Thymus (tissue), 11 donors: ENCODE results near the gene MT3. TPM values are rescaled to one million over a fixed set of nuclear protein-coding genes. Genes with fewer than 3 reads are reported as not detected.
"Not testable (repeated sequence)": the region's sequence is repeated elsewhere in the genome, so short reads cannot be mapped to it uniquely, and the experiment has no call there.

Experiments used
- DNase-seq, 9 donors: peaks; one replicate each; pipeline ENCODE4 v3.0.0-alpha.2; 2013; ENCODE audit warnings: low spot score in 9 of 9, low read depth in 6 of 9, missing footprints in 1 of 9
- H3K27ac ChIP-seq, 2 donors: one replicate each; pipeline ENCODE4 v1.5.1; 2013; ENCODE audit warnings: control low read depth in 1 of 2, low read depth in 1 of 2, low read length in 1 of 2, mild to moderate bottlenecking in 1 of 2, moderate library complexity in 1 of 2
- H3K27me3 ChIP-seq, 2 donors: one replicate each; pipeline ENCODE4 v1.5.1; 2013; ENCODE audit warnings: low read length in 1 of 2; ENCODE audit not compliant: control insufficient read depth in 2 of 2, insufficient read depth in 1 of 2
- H3K36me3 ChIP-seq, 2 donors: one replicate each; pipeline ENCODE4 v1.5.1; 2013; ENCODE audit warnings: low read length in 1 of 2, mild to moderate bottlenecking in 1 of 2, moderate library complexity in 1 of 2; ENCODE audit not compliant: control insufficient read depth in 2 of 2, insufficient read depth in 2 of 2
- H3K4me1 ChIP-seq, 2 donors: one replicate each; pipeline ENCODE4 v1.5.1; 2013; ENCODE audit warnings: low read length in 2 of 2; ENCODE audit not compliant: control insufficient read depth in 2 of 2, insufficient read depth in 2 of 2
- H3K4me3 ChIP-seq, 2 donors: one replicate each; pipeline ENCODE4 v1.5.1; 2013; ENCODE audit warnings: low read length in 2 of 2, control low read depth in 1 of 2, mild to moderate bottlenecking in 1 of 2
- H3K9me3 ChIP-seq, 2 donors: one replicate each; pipeline ENCODE4 v1.5.1; 2013; ENCODE audit warnings: low read length in 1 of 2, mild to moderate bottlenecking in 1 of 2; ENCODE audit not compliant: control insufficient read depth in 2 of 2, insufficient read depth in 1 of 2
- WGBS: extraction: QIAGEN DNeasy Blood & Tissue Kit; methylation state at CpG from one replicate; pipeline ENCODE4 v1.1.7; 2013; 5-methylcytosine and 5-hydroxymethylcytosine counted together
- polyA plus RNA-seq: library from polyadenylated mRNA; stranded (reverse); fragments of 200-250 nt; gene quantifications from one replicate; pipeline ENCODE4 v1.2.3, GENCODE V29; 2013
- total RNA-seq: library from RNA; stranded (reverse); fragments of 120-200 nt; gene quantifications from one replicate; pipeline ENCODE4 v1.2.4, GENCODE V29; 2013
- donor health status: healthy.

MT3 gene
- total and polyA plus RNA-seq, 2 donors: 2.5 to 13.1 TPM

DNA sequence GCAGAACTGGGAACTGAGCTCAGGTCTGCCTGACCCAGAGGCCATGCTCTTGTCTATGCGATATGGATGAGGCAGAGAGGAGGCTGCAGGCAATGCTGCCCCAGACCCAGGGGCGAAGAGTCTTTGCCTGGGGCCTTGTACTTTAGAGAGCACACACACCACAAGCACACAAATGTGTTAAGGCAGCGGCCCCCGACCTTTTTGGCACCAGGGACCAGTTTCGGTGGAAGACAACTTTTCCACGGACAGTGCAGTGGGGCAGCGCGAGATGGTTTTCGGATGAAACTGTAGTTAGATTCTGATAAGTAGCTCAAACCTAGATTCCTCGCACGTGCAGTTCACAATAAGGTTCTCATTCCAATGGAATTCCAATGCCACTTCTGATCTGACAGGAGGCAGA, 17.8 kb upstream of the MT3 start:
- 96% methylated on average over 11 of the region's 11 CpGs for WGBS
- Histone ChIP-seq H3K4me1 (no peaks in the 10 kb centered on the region), H3K4me3 (no peak overlapping the region), H3K9me3 (no peaks in the 10 kb centered on the region), H3K27me3 (peaks cover 2 to 4% of the 10 kb centered on the region in 2 donors), H3K36me3 (no peaks in the 10 kb centered on the region), H3K27ac (no peak overlapping the region)
- no peak for DNase-seq

DNA sequence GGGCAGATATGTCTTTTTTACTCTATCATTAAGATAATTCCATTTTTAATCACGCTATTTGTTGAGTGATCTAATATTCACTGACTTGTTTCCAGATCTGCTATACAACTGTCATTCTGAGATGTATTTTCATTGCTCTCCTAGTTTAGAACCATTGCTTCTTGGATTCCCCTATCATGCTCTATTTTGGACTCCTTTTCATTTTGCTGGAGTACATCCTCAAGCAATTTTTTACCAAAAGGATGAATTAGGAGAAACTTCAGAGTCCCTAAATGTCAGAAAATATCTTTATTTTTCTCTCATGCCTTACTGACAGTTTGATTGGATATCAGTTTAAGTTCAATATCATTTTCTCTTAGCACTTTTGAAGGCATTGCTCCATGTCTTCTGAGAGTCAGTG, 14.7 kb upstream of the MT3 start:
- Histone ChIP-seq H3K9me3 (no peaks in the 10 kb centered on the region), H3K27me3 (no peaks in the 10 kb centered on the region), H3K4me1 (peaks cover 0 to 3% of the 10 kb centered on the region in 2 donors), H3K36me3 (no peaks in the 10 kb centered on the region), H3K4me3 (no peak overlapping the region), H3K27ac (no peak overlapping the region)
- no peak for DNase-seq
- WGBS: 77% methylated on average over 1 of the region's 1 CpG

GRCh38 chr16:56576585-56577299, 12.6 kb upstream of the MT3 start:
- DNase-seq: peak; percentile 36 to 83 (median 59)

GRCh38 chr16:56577300-56577625, 12.1 kb upstream of the MT3 start:
- DNase-seq: no peak
- peaks cover 0 to 8% of the 10 kb centered on the region in 2 donors for H3K27me3 ChIP-seq
- H3K4me3 ChIP-seq: no peak overlapping the region
- 84% methylated on average over 4 of the region's 4 CpGs for WGBS
- no peak overlapping the region for H3K27ac ChIP-seq
- no peaks in the 10 kb centered on the region for H3K36me3 ChIP-seq
- H3K4me1 ChIP-seq: peaks cover 0 to 3% of the 10 kb centered on the region in 2 donors
- H3K9me3 ChIP-seq: no peaks in the 10 kb centered on the region

More at GRCh38 chr16:56576585-56577299, 12.6 kb upstream of the MT3 start:
- 31% methylated on average over 8 of the region's 8 CpGs for WGBS
- H3K27ac ChIP-seq: no peak overlapping the region
- peaks cover 0 to 3% of the 10 kb centered on the region in 2 donors for H3K27me3 ChIP-seq
- no peaks in the 10 kb centered on the region for H3K36me3 ChIP-seq
- peaks cover 0 to 3% of the 10 kb centered on the region in 2 donors for H3K4me1 ChIP-seq
- H3K9me3 ChIP-seq: no peaks in the 10 kb centered on the region
- H3K4me3 ChIP-seq: no peak overlapping the region

DNA sequence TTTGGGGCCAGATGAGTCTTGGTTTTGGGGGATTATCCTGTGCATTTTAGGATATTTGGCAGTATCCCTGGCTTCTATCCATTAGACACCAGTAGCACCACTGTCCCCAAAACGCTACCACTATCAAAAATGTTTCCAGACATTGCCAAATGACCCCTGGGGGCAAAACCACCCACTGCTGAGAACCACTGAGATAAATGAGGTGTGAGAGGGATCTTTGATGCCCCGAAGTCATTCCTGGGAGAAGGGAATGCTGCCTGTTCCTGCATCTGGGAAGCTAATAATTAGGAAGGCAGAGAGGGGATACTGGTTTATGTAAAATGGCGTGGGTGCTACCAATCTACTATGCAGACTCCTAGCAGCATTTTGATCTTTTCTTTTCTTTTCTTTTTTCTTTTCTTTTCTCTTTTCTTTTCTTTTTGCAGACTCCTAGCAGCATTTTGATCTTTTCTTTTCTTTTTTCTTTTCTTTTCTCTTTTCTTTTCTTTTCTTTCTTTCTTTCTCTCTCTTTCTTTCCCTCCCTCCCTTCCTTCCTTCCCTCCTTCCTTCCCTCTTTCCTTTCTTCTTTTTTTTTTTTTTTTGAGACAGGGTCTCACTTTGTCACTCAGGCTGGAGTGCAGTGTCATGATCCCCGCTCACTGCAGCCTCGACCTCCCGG, 8.8 kb upstream of the MT3 start:
- Histone ChIP-seq H3K9me3 (no peaks in the 10 kb centered on the region), H3K4me1 (peaks cover 0 to 3% of the 10 kb centered on the region in 2 donors), H3K36me3 (no peaks in the 10 kb centered on the region), H3K4me3 (no peak overlapping the region), H3K27ac (no peak overlapping the region), H3K27me3 (peaks cover 0 to 28% of the 10 kb centered on the region in 2 donors)
- DNase-seq: no peak
- WGBS: 95% methylated on average over 6 of the region's 6 CpGs

DNA sequence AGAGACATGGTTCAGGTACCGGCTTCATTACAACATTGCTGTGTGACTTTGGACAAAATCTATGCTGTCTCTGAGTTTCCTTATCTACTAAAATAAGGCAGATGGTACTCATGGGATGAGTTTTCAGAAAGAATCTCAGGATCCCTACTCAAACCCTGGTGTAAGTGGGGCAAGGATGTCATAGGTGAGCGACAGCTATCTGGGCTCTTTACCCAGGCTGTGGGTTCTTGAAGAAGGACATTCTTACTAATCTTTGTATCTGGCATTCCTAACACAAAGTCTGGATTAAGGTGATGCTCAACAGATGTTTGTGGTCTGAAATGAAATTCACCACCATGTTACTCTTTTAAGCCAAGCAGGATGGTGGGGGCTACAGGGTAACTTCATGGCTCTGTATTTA, 6.4 kb upstream of the MT3 start:
- H3K36me3 ChIP-seq, H3K27ac ChIP-seq, H3K9me3 ChIP-seq, H3K4me3 ChIP-seq, H3K4me1 ChIP-seq, DNase-seq: not testable (repeated sequence)
- H3K27me3 ChIP-seq: peaks cover 13 to 46% of the 10 kb centered on the region in 2 donors
- WGBS: 98% methylated on average over 2 of the region's 2 CpGs

GRCh38 chr16:56583351-56584168, 5.8 kb upstream of the MT3 start:
- Histone ChIP-seq H3K4me1 (no peaks in the 10 kb centered on the region), H3K27ac (no peak overlapping the region), H3K36me3 (no peaks in the 10 kb centered on the region), H3K27me3 (peaks cover 16 to 53% of the 10 kb centered on the region in 2 donors), H3K4me3 (no peak overlapping the region), H3K9me3 (no peaks in the 10 kb centered on the region)
- no peak for DNase-seq
- 91% methylated on average over 11 of the region's 11 CpGs for WGBS

DNA sequence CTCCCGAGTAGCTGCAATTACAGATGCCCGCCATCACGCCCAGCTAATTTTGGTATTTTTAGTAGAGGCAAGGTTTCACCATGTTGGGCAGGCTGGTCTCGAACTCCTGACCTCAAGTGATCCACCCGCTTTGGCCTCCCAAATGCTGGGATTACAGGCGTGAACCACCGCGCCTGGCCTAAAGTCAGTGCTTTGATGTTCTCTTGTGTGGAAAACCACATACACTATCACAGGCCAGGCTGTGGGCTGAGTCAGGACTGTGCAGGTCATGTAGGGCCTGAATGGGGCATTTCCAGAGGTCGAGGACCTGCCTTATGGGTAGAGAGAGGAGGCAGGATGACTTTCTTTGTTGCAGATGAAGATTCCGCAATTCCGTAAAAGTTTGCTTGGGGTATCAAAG, 5.1 kb upstream of the MT3 start:
- Histone ChIP-seq H3K27me3 (peaks cover 23 to 60% of the 10 kb centered on the region in 2 donors), H3K9me3 (no peaks in the 10 kb centered on the region), H3K4me3 (no peak overlapping the region), H3K4me1 (peaks cover 0 to 3% of the 10 kb centered on the region in 2 donors), H3K36me3 (no peaks in the 10 kb centered on the region), H3K27ac (no peak overlapping the region)
- WGBS: 93% methylated on average over 11 of the region's 11 CpGs
- no peak for DNase-seq

- Histone ChIP-seq H3K27me3 (peaks cover 31 to 70% of the 10 kb centered on the region in 2 donors), H3K4me3 (no peak overlapping the region), H3K9me3 (no peaks in the 10 kb centered on the region), H3K27ac (no peak overlapping the region), H3K36me3 (no peaks in the 10 kb centered on the region), H3K4me1 (peaks cover 4% of the 10 kb centered on the region in 2 donors)
- no peak for DNase-seq
- WGBS: 44% methylated on average over 9 of the region's 9 CpGs
Observed at GRCh38 chr16:56588781-56589140, 567 bp upstream of the MT3 start.
